ES-I3 (cell line): Measurements from ENCODE around the gene THRSP.
"Not testable (repeated sequence)": the region's sequence is repeated elsewhere in the genome, so short reads cannot be mapped to it uniquely, and the experiment has no call there.

Experiments used
- H3K36me3 ChIP-seq: 2 replicates; pipeline ENCODE4 v1.6.1; 2013; ENCODE audit warnings: mild to moderate bottlenecking, low read length, control low read depth, moderate library complexity; ENCODE audit not compliant: insufficient read depth
- H3K4me1 ChIP-seq: 2 replicates; pipeline ENCODE4 v1.6.1; 2013; ENCODE audit warnings: mild to moderate bottlenecking, control low read depth, low read length; ENCODE audit not compliant: insufficient read depth
- H3K9ac ChIP-seq: 2 replicates; pipeline ENCODE4 v1.6.1; 2013; ENCODE audit warnings: low read depth, mild to moderate bottlenecking, low read length, moderate library complexity
- H3K9me3 ChIP-seq: 2 replicates; pipeline ENCODE4 v1.6.1; 2013; ENCODE audit warnings: mild to moderate bottlenecking, low read length, moderate library complexity; ENCODE audit not compliant: control insufficient read depth, insufficient read depth

Gene THRSP

GRCh38 chr11:78081583-78081982 lies 17.9 kb downstream of the THRSP start:
- peaks cover 9% of the 10 kb centered on the region; the same call in 1 of the 2 replicates for H3K4me1 ChIP-seq
- H3K36me3 ChIP-seq, result no peaks in the 10 kb centered on the region
- no peak overlapping the region for H3K9ac ChIP-seq
- H3K9me3 ChIP-seq, result no peaks in the 10 kb centered on the region

- Histone ChIP-seq H3K9ac (no peak overlapping the region), H3K9me3 (no peaks in the 10 kb centered on the region), H3K4me1 (peaks cover 6% of the 10 kb centered on the region; the same call in 1 of the 2 replicates), H3K36me3 (no peaks in the 10 kb centered on the region)
These were observed 18.5 kb downstream of the THRSP start for GRCh38 chr11:78082146-78082545.

- H3K9ac ChIP-seq, result no peak overlapping the region
- H3K9me3 ChIP-seq, result no peaks in the 10 kb centered on the region
- no peaks in the 10 kb centered on the region for H3K36me3 ChIP-seq
- H3K4me1 ChIP-seq, result peaks cover 6% of the 10 kb centered on the region; the same call in 1 of the 2 replicates
These were observed 19.4 kb downstream of the THRSP start for GRCh38 chr11:78083021-78083420.

GRCh38 chr11:78084506-78084905 lies 20.8 kb downstream of the THRSP start:
- H3K4me1 ChIP-seq, H3K9me3 ChIP-seq, H3K36me3 ChIP-seq, H3K9ac ChIP-seq: not testable (repeated sequence)

- H3K4me1 ChIP-seq, result no peaks in the 10 kb centered on the region; the same call in 1 of the 2 replicates
- no peaks in the 10 kb centered on the region for H3K36me3 ChIP-seq
- H3K9ac ChIP-seq, result no peak overlapping the region
- no peaks in the 10 kb centered on the region for H3K9me3 ChIP-seq
These were observed 22.3 kb downstream of the THRSP start for GRCh38 chr11:78085972-78086371.

GRCh38 chr11:78086521-78087074 lies 22.9 kb downstream of the THRSP start:
- not testable (repeated sequence) for H3K9ac ChIP-seq, H3K4me1 ChIP-seq, H3K36me3 ChIP-seq, H3K9me3 ChIP-seq

GRCh38 chr11:78094250-78094649 lies 30.6 kb downstream of the THRSP start:
- Histone ChIP-seq H3K4me1 (no peaks in the 10 kb centered on the region), H3K9me3 (no peaks in the 10 kb centered on the region), H3K9ac (no peak overlapping the region), H3K36me3 (no peaks in the 10 kb centered on the region; the same call in 1 of the 2 replicates)

GRCh38 chr11:78097666-78098385 lies 34.2 kb downstream of the THRSP start:
- H3K9ac ChIP-seq, result no peak overlapping the region
- H3K9me3 ChIP-seq, result no peaks in the 10 kb centered on the region
- peaks cover 9% of the 10 kb centered on the region for H3K36me3 ChIP-seq
- no peaks in the 10 kb centered on the region for H3K4me1 ChIP-seq

- Histone ChIP-seq H3K9me3 (no peaks in the 10 kb centered on the region), H3K9ac (no peak overlapping the region), H3K4me1 (no peaks in the 10 kb centered on the region), H3K36me3 (peaks cover 9% of the 10 kb centered on the region)
These were observed 36.0 kb downstream of the THRSP start for GRCh38 chr11:78099666-78100065.

GRCh38 chr11:78100261-78100660 lies 36.6 kb downstream of the THRSP start:
- no peaks in the 10 kb centered on the region for H3K9me3 ChIP-seq
- peaks cover 9% of the 10 kb centered on the region for H3K36me3 ChIP-seq
- H3K9ac ChIP-seq, result no peak overlapping the region
- H3K4me1 ChIP-seq, result no peaks in the 10 kb centered on the region

GRCh38 chr11:78100676-78101472 lies 37.2 kb downstream of the THRSP start:
- Histone ChIP-seq H3K4me1 (no peaks in the 10 kb centered on the region), H3K9ac (no peak overlapping the region), H3K36me3 (peaks cover 9% of the 10 kb centered on the region), H3K9me3 (no peaks in the 10 kb centered on the region)

GRCh38 chr11:78109081-78110015 lies 45.7 kb downstream of the THRSP start:
- no peaks in the 10 kb centered on the region for H3K9me3 ChIP-seq
- no peak overlapping the region for H3K9ac ChIP-seq
- H3K36me3 ChIP-seq, result peaks cover 8% of the 10 kb centered on the region
- H3K4me1 ChIP-seq, result no peaks in the 10 kb centered on the region

- Histone ChIP-seq H3K9me3 (no peaks in the 10 kb centered on the region), H3K4me1 (no peaks in the 10 kb centered on the region), H3K9ac (no peak overlapping the region), H3K36me3 (peaks cover 8% of the 10 kb centered on the region)
These were observed 46.7 kb downstream of the THRSP start for GRCh38 chr11:78110351-78110750.

- H3K9me3 ChIP-seq, result no peaks in the 10 kb centered on the region
- H3K36me3 ChIP-seq, result peaks cover 8% of the 10 kb centered on the region
- H3K9ac ChIP-seq, result no peak overlapping the region
- no peaks in the 10 kb centered on the region for H3K4me1 ChIP-seq
These were observed 47.2 kb downstream of the THRSP start for GRCh38 chr11:78110830-78111229.
